WERI-Rb-1 (cell line): Measurements from ENCODE around the gene ERMARD.

Source experiments
- DNase-seq: peaks from one replicate; pipeline ENCODE4 v3.0.0-alpha.2; 2020
- H3K27ac ChIP-seq: fragments of 250-450 bp; sonication (Bioruptor Pico); 2 replicates; pipeline ENCODE4 v1.5.1; 2020; ENCODE audit warnings: mild to moderate bottlenecking, moderate library complexity
- H3K27me3 ChIP-seq: fragments of 250-450 bp; sonication (Bioruptor Pico); 2 replicates; pipeline ENCODE4 v1.5.1; 2021; ENCODE audit warnings: mild to moderate bottlenecking, low read depth, moderate library complexity; ENCODE audit not compliant: insufficient read depth, severe bottlenecking
- H3K36me3 ChIP-seq: fragments of 250-450 bp; sonication (Bioruptor Pico); 2 replicates; pipeline ENCODE4 v1.5.1; 2020; ENCODE audit warnings: mild to moderate bottlenecking, moderate library complexity
- H3K4me3 ChIP-seq: 2 replicates; pipeline ENCODE4 v1.5.1; 2011; ENCODE audit warnings: low read depth, mild to moderate bottlenecking, control low read depth, low read length
- H3K9me3 ChIP-seq: fragments of 250-450 bp; sonication (Bioruptor Pico); 2 replicates; pipeline ENCODE4 v1.5.1; 2021; ENCODE audit warnings: mild to moderate bottlenecking, moderate library complexity; ENCODE audit not compliant: severe bottlenecking
- TF ChIP-seq, protein P1 (sequence below): IDR thresholded peaks from 2 replicates; pipeline ENCODE4 v1.5.1; 2011; ENCODE audit warnings: low read depth, mild to moderate bottlenecking, control low read depth, inconsistent platforms, low read length

Gene ERMARD

DNA sequence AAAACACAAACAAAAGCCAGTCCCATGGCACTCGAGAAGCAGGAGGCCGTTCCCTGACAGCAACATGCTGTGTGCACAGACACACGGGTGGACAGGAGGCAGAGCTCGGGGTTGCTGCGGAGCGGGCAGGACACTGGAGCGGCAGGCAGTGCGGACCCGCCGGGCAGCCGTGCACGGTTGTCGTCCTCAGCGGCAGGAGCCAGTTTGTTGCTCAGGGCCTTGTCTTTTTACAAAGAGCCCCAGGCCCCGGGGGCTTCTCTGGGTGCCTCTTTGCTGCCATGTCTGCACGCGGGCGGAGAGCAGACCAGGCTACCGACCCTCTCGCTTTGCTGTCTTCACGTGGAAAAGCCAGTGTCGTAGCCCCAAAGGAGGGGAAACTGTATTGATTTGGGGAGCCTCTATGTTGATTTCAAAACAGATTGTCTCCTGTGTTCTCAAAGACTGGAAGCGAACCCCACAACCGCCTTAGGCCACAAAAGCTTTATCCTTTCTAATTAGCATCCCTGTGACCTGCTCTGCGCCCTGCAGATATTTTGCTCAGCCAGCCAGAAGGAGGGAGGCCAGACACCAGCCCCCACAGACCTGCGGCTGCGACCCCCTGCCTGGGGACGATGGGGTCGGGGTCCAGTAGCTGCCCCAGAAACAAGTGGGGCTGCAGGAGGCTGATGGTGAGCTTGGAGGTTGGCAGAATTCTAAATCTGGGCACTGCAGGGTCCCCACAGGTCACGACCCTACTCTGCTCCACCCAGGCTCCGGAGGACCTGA is 50.2 kb downstream of the ERMARD start:
- TF ChIP-seq, protein P1, sequence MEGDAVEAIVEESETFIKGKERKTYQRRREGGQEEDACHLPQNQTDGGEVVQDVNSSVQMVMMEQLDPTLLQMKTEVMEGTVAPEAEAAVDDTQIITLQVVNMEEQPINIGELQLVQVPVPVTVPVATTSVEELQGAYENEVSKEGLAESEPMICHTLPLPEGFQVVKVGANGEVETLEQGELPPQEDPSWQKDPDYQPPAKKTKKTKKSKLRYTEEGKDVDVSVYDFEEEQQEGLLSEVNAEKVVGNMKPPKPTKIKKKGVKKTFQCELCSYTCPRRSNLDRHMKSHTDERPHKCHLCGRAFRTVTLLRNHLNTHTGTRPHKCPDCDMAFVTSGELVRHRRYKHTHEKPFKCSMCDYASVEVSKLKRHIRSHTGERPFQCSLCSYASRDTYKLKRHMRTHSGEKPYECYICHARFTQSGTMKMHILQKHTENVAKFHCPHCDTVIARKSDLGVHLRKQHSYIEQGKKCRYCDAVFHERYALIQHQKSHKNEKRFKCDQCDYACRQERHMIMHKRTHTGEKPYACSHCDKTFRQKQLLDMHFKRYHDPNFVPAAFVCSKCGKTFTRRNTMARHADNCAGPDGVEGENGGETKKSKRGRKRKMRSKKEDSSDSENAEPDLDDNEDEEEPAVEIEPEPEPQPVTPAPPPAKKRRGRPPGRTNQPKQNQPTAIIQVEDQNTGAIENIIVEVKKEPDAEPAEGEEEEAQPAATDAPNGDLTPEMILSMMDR: no peak
- no peak overlapping the region for H3K4me3 ChIP-seq
- DNase-seq: no peak
- no peaks in the 10 kb centered on the region for H3K9me3 ChIP-seq
- H3K27me3 ChIP-seq: no peaks in the 10 kb centered on the region
- H3K36me3 ChIP-seq: no peaks in the 10 kb centered on the region
- H3K27ac ChIP-seq: no peak overlapping the region

DNA sequence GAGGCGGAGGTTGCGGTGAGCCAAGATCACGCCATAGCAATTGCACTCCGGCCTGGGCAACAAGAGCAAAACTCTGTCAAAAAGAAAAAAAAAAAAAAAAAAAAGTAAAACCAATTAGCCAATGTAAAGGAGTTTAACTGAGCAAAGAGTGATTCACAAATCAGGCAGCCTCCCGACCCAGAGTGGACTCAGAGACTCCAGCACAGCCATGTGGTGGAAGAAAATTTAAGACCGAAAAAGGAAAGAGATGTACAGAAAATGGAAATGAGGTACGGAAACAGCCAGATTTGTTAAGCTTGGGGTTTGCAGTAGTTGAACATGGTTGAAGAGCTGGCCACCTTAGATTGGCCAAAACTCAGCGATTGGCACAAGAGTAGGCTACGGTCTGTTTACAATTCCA is 51.4 kb downstream of the ERMARD start:
- DNase-seq: no peak
- Histone ChIP-seq H3K27ac (no peak overlapping the region), H3K4me3 (no peak overlapping the region), H3K27me3 (no peaks in the 10 kb centered on the region), H3K36me3 (no peaks in the 10 kb centered on the region), H3K9me3 (no peaks in the 10 kb centered on the region)
- TF ChIP-seq, protein P1: no peak

DNA sequence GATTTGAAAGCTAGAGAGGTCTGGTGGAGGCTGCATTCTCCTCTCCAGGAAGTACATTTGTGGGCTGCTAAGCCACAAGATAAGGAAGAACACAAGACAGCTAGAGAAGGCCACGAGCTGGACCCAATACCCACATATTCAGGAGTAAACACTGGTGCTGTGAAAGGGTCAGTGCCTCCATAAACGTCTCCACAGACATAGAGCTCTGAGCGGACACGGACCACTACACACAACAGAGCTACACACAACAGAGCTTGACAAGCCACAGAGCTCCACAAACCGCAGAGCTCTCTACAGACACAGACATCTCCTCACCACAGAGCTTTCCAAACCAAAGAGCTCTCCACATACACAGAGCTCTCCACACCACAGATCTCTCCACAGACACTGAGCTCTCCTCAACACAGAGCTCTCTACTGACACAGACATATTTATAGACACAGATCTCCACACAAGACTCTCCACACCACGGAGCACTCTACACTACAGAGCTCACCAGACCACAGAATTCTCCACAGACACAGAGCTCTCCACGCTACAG is 51.9 kb downstream of the ERMARD start:
- Histone ChIP-seq H3K4me3 (no peak overlapping the region), H3K27ac (no peak overlapping the region), H3K27me3 (no peaks in the 10 kb centered on the region), H3K36me3 (no peaks in the 10 kb centered on the region), H3K9me3 (no peaks in the 10 kb centered on the region)
- TF ChIP-seq, protein P1: no peak
- no peak for DNase-seq

DNA sequence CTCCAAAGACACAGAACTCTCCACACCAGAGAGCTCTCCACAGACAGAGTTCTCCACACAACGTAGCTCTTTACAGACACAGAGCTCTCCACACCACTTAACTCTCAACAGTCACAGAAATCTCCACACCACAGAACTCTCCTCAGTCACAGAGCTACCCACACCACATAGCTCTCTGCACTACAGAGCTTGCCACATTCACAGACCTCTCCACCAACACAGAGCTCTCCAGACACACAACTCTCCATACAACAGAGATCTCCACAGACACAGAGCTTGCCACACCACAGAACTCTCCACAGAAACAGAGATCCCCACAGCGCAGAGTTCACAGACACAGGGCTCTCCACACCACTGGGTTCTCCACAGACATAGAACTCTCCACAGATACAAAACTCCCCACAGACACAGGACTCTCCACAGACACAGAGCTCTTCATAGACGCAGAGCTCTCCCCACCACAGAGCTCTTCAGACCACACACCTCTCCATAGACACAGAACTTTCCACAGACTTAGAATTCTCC is 52.5 kb downstream of the ERMARD start:
- TF ChIP-seq, protein P1: no peak
- no peaks in the 10 kb centered on the region for H3K27me3 ChIP-seq
- H3K4me3 ChIP-seq: no peak overlapping the region
- no peaks in the 10 kb centered on the region for H3K36me3 ChIP-seq
- H3K27ac ChIP-seq: no peak overlapping the region
- no peak for DNase-seq
- H3K9me3 ChIP-seq: no peaks in the 10 kb centered on the region

DNA sequence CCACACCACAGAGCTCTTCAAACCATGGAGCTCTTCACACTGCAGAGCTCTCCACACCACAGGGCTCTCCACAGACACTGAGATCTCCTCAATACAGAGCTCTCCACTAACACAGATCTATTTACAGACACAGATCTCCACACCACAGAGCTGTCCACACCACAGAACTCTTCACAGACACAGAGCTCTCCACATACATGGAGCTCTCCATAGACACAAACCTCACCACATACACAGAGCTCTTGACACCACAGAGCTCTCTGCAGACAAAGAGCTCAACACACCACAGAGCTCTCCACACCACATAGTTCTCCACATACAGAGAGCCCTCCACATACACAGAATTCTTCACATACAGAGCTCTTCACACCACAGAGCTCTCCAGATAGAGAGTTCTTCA is 53.0 kb downstream of the ERMARD start:
- H3K36me3 ChIP-seq: no peaks in the 10 kb centered on the region
- no peak overlapping the region for H3K4me3 ChIP-seq
- H3K9me3 ChIP-seq: no peaks in the 10 kb centered on the region
- H3K27me3 ChIP-seq: no peaks in the 10 kb centered on the region
- H3K27ac ChIP-seq: no peak overlapping the region
- DNase-seq: no peak
- TF ChIP-seq, protein P1: no peak
